Hepatocyte (in vitro differentiated cells): Measurements from ENCODE around the gene ERGIC2.

Source experiments
- CTCF ChIP-seq: fragments of 200-600 bp; sonication (generic); IDR thresholded peaks from 2 replicates; pipeline ENCODE4 v1.5.1; 2016; ENCODE audit warnings: antibody characterized with exemption, mild to moderate bottlenecking; ENCODE audit not compliant: poor library complexity
- EZH2 ChIP-seq: fragments of 200-600 bp; sonication (generic); IDR thresholded peaks from 2 replicates; pipeline ENCODE4 v1.6.1; 2016; ENCODE audit warnings: antibody characterized with exemption, mild to moderate bottlenecking, borderline replicate concordance
- EZH2phosphoT487 ChIP-seq: fragments of 200-600 bp; sonication (generic); IDR thresholded peaks from one replicate; pipeline ENCODE4 v1.6.1; 2018; ENCODE audit warnings: antibody characterized with exemption, mild to moderate bottlenecking, low read depth, moderate library complexity; ENCODE audit not compliant: unreplicated experiment, severe bottlenecking

- TF ChIP-seq CTCF (no peak), EZH2 (no peak), EZH2phosphoT487 (no peak)
These were observed 89.7 kb downstream of the ERGIC2 start for GRCh38 chr12:29291226-29291625.
